ENCODE measurements around the gene PER2. TPM values are rescaled to one million over a fixed set of nuclear protein-coding genes. Genes with fewer than 3 reads are reported as not detected.

The PER2 gene
- total and polyA plus RNA-seq, 9 of the 15 experiments (the other 6 are each of a cell fraction or from before 2014, with no cell fraction given) = 1.1 to 10.3 (median 2.9) TPM

GRCh38 chr2:238299803-238300202 is 11.4 kb upstream of the PER2 start:
- ChIA-PET POLR2A (interaction anchor here (0.7 to 1.4 kb wide), 2 partner anchors 10 to 12 kb away, joined by 3 to 4 read pairs; no protein-coding TSS in a partner anchor), CTCF (ENCODE audit: low intra/inter-chr PET ratio) (no interaction called here)
- ATAC-seq = no peak
- H3K9me3 ChIP-seq (replicated peaks; ENCODE audit: control insufficient read depth, insufficient read depth, low read depth, low read length) = no peaks in the 10 kb centered on the region
- FAIRE-seq = no peak
- intact Hi-C loops (cut with micrococcal nuclease) = no loop called here
- H3K9ac ChIP-seq (ENCODE audit: insufficient read depth in 1 of 2, low read depth in 2 of 2, low read length in 2 of 2) = no peak overlapping the region
- H4K20me1 ChIP-seq (replicated peaks; ENCODE audit: control insufficient read depth, insufficient read depth, low read length) = no peaks in the 10 kb centered on the region
- no peaks in the 10 kb centered on the region for H3K9me1 ChIP-seq (ENCODE audit: control insufficient read depth, insufficient read depth, low read length)
- H3K4me2 ChIP-seq (ENCODE audit: insufficient read depth, low read length) = no peak overlapping the region
- no peaks in the 10 kb centered on the region for H3K79me2 ChIP-seq (ENCODE audit: control insufficient read depth, insufficient read depth, low read length)
- no TSS peak for BruUV-seq (replicated peaks)
- no peak for DNase-seq (ENCODE audit: extremely low read depth in 1 of 4, low spot score in 3 of 4)
- peaks cover 4 to 5% of the 10 kb centered on the region in 2 experiments; a peak in 2 of 5 replicates for H3K4me1 ChIP-seq (replicated peaks in 1 of 2; ENCODE audit: control insufficient read depth in 2 of 2, insufficient read depth in 2 of 2, low read length in 2 of 2)
- no peak overlapping the region for H2AFZ ChIP-seq (ENCODE audit: low read depth, low read length)
- no peak overlapping the region for H3K27ac ChIP-seq (ENCODE audit: extremely low read depth, low read depth, low read length)
- WGBS (ENCODE audit: insufficient coverage, low coverage, missing lambda C conversion rate) = 58% methylated on average over 7 of the region's 7 CpGs
- no peaks in the 10 kb centered on the region for H3K36me3 ChIP-seq (ENCODE audit: control insufficient read depth, insufficient read depth, low read length)
- H3K4me3 ChIP-seq = no peak overlapping the region
- peaks cover 0 to 7% of the 10 kb centered on the region in 2 experiments; a peak in 2 of 5 replicates for H3K27me3 ChIP-seq (ENCODE audit: control insufficient read depth in 2 of 2, insufficient read depth in 2 of 2, low read length in 2 of 2)
- TF ChIP-seq DLX4 (CRISPR knock-in tag; IDR thresholded peaks at IDR 0.05) = no peak
- TF ChIP-seq ZNF449 (CRISPR knock-in tag; IDR thresholded peaks at IDR 0.05) = no peak
- TF ChIP-seq CREB3 (tag; conservative IDR thresholded peaks at IDR 0.05; ENCODE audit: low read depth) = no peak
- TF ChIP-seq FOXM1 (IDR thresholded peaks at IDR 0.05; ENCODE audit: low read depth) = no peak
- TF ChIP-seq FOXM1 (CRISPR knock-in tag; IDR thresholded peaks at IDR 0.05; ENCODE audit: low read depth) = no peak
- TF ChIP-seq KDM1A (IDR thresholded peaks at IDR 0.05) = no peak
- TF ChIP-seq RBM15 (IDR thresholded peaks at IDR 0.05; ENCODE audit: insufficient read depth, low read length) = no peak
- no peak for TF ChIP-seq TEAD1 (CRISPR knock-in tag; IDR thresholded peaks at IDR 0.05)
- TF ChIP-seq MAFG (tag; conservative IDR thresholded peaks at IDR 0.05) = no peak
- TF ChIP-seq CHCHD3 (CRISPR knock-in tag; IDR thresholded peaks at IDR 0.05) = no peak
- no peak for TF ChIP-seq ZNF668 (CRISPR knock-in tag; IDR thresholded peaks at IDR 0.05)
- no peak for TF ChIP-seq ZC3H4 (CRISPR knock-in tag; IDR thresholded peaks at IDR 0.05; ENCODE audit: borderline replicate concordance)
- TF ChIP-seq SRSF9 (IDR thresholded peaks at IDR 0.05; ENCODE audit: borderline replicate concordance, low read depth, low read length) = no peak
- TF ChIP-seq ZKSCAN3 (CRISPR knock-in tag; IDR thresholded peaks at IDR 0.05) = no peak
- TF ChIP-seq ZNF197 (CRISPR knock-in tag; IDR thresholded peaks at IDR 0.05; ENCODE audit: low read depth) = no peak
- TF ChIP-seq, protein P1, sequence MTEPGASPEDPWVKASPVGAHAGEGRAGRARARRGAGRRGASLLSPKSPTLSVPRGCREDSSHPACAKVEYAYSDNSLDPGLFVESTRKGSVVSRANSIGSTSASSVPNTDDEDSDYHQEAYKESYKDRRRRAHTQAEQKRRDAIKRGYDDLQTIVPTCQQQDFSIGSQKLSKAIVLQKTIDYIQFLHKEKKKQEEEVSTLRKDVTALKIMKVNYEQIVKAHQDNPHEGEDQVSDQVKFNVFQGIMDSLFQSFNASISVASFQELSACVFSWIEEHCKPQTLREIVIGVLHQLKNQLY (CRISPR knock-in tag; conservative IDR thresholded peaks at IDR 0.05) = no peak
- TF ChIP-seq MEIS2 (IDR thresholded peaks at IDR 0.05; ENCODE audit: partially characterized antibody) = no peak
- in situ Hi-C loops (cut with MboI) = no loop called here

Measured in K562 (cell line).